Endothelial cell of umbilical vein (primary cell): ENCODE results near the gene SARS2.

Experiments
- GATA2 ChIP-seq: IDR thresholded peaks from 2 replicates; pipeline ENCODE4 v1.7.0; 2011; ENCODE audit warnings: low read depth, mild to moderate bottlenecking, moderate library complexity, mixed read lengths, low read length; ENCODE audit not compliant: insufficient read length, insufficient read depth
- POLR2A ChIP-seq: IDR thresholded peaks from 2 replicates; pipeline ENCODE4 v1.6.1; 2012; ENCODE audit warnings: low read depth, mild to moderate bottlenecking, control low read depth, low read length
- POLR2AphosphoS5 ChIP-seq: IDR thresholded peaks from 2 replicates; pipeline ENCODE4 v1.6.1; 2012; ENCODE audit warnings: low read depth, mild to moderate bottlenecking, control low read depth, low read length, moderate library complexity; ENCODE audit not compliant: insufficient read depth
- TF ChIP-seq, protein P1 (sequence below), 2 donors: IDR thresholded peaks; 1 replicate in 1 of 2; 2 replicates in 1 of 2; pipeline ENCODE4 v1.5.1; 2011; ENCODE audit warnings: low read length in 2 of 2, mild to moderate bottlenecking in 2 of 2, moderate library complexity in 2 of 2, control low read depth in 1 of 2, inconsistent platforms in 1 of 2, low read depth in 1 of 2; ENCODE audit not compliant: insufficient read depth in 1 of 2; ENCODE audit errors: extremely low read depth in 1 of 2

DNA sequence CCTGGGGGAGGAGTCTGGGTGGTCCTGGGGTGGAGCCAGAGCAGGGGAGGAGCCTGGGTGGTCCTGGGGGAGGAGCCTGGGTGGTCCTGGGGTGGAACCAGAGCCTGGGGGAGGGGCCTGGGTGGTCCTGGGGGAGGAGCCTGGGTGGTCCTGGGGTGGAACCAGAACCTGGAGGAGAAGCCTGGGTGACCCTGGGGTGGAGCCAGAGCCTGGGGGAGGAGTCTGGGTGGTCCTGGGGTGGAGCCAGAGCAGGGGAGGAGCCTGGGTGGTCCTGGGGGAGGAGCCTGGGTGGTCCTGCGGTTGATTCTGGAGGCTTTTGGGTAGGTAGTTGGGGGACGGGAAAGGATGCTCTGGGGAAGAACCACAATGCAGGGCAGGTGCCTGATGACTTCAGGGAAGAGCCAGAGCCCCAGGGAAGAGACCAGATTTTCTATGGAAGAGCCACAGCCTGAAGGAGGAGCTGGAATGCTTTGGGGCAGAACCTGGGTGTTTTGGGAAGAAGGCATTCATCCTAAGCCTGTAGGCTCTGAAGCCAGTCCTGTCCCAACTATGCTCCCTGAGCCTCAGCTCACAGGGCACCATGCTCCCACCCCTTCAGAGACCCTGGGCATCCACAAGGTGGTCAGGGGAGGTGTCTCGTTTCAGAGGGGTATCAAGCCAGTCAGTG, 15.1 kb upstream of the SARS2 start:
- TF ChIP-seq POLR2A, result no peak
- TF ChIP-seq POLR2AphosphoS5, result no peak
- TF ChIP-seq, protein P1, sequence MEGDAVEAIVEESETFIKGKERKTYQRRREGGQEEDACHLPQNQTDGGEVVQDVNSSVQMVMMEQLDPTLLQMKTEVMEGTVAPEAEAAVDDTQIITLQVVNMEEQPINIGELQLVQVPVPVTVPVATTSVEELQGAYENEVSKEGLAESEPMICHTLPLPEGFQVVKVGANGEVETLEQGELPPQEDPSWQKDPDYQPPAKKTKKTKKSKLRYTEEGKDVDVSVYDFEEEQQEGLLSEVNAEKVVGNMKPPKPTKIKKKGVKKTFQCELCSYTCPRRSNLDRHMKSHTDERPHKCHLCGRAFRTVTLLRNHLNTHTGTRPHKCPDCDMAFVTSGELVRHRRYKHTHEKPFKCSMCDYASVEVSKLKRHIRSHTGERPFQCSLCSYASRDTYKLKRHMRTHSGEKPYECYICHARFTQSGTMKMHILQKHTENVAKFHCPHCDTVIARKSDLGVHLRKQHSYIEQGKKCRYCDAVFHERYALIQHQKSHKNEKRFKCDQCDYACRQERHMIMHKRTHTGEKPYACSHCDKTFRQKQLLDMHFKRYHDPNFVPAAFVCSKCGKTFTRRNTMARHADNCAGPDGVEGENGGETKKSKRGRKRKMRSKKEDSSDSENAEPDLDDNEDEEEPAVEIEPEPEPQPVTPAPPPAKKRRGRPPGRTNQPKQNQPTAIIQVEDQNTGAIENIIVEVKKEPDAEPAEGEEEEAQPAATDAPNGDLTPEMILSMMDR (IDR thresholded peaks at IDR 0.05; ENCODE audit: extremely low read depth in 1 of 2, insufficient read depth in 1 of 2, low read depth in 1 of 2, low read length in 2 of 2), result no peak
- TF ChIP-seq GATA2, result no peak
